T-helper 22 cell (primary cell): ENCODE data around the gene SORCS3.

Experiments used
- DNase-seq: peaks from one replicate; pipeline ENCODE4 v3.0.0-alpha.2; 2020; ENCODE audit warnings: low read depth

Gene SORCS3

GRCh38 chr10:105266966-105267539 is 626.0 kb downstream of the SORCS3 start:
- no peak for DNase-seq

GRCh38 chr10:105268961-105269360 is 627.9 kb downstream of the SORCS3 start:
- no peak for DNase-seq

- no peak for DNase-seq
Observed at GRCh38 chr10:105269689-105270088, 628.6 kb downstream of the SORCS3 start.

- no peak for DNase-seq
Observed at GRCh38 chr10:105274556-105275070, 633.5 kb downstream of the SORCS3 start.

- no peak for DNase-seq
Observed at GRCh38 chr10:105278439-105278838, 637.3 kb downstream of the SORCS3 start.

GRCh38 chr10:105279101-105279500 is 638.0 kb downstream of the SORCS3 start:
- no peak for DNase-seq

- DNase-seq: no peak
Observed at GRCh38 chr10:105280895-105281294, 639.8 kb downstream of the SORCS3 start.

- no peak for DNase-seq
Observed at GRCh38 chr10:105284476-105285215, 643.6 kb downstream of the SORCS3 start.

GRCh38 chr10:105288026-105288425 is 646.9 kb downstream of the SORCS3 start:
- no peak for DNase-seq

GRCh38 chr10:105288613-105289012 is 647.5 kb downstream of the SORCS3 start:
- no peak for DNase-seq

- DNase-seq: no peak
Observed at GRCh38 chr10:105291571-105291970, 650.5 kb downstream of the SORCS3 start.

GRCh38 chr10:105292236-105292635 is 651.1 kb downstream of the SORCS3 start:
- DNase-seq: no peak
